ENCODE data around the gene PC. TPM values are rescaled to one million over a fixed set of nuclear protein-coding genes. Genes with fewer than 3 reads are reported as not detected.

PC gene
- total RNA-seq, 5 donors from 2014 or later (not counting 1 experiment from before 2014, with no cell fraction given): 6.2 to 10.0 (median 7.4) TPM

DNA sequence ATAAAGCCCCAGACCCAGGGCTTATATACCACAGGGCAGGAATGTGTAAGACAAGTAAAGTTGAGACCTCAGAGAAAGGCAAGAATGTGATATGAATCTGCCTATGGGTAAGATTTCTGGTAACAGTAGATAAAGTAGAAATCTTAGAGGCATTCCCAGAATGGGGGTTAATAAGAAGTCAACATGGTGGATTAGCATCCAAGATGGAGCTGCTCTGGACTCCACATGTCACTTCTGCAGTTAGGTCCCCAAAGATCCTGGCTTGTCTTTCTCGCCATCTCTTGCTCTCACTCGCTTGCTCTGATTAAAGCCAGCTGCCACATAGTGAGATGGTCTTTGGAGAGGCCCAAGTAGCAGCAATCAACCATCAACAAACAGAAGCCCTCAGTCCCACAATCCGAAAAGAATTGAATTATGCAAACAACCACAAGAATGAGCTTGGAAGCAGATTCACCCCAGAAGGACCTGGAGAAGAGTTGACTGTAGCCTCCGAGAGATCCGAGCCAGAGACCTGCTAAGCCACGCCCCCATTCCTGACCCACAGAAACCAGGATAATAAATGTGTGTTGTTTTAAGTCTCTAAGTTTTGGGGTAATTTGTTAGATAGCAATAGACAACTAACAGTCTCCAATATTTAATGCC, 11.5 kb upstream of the PC start:
- ATAC-seq (replicated peaks in 1 of 4): no peak
- H3K9me3 Mint-ChIP-seq: no peaks in the 10 kb centered on the region
- H3K27ac Mint-ChIP-seq: no peak overlapping the region
- no peak for DNase-seq
- CTCF ChIA-PET: no interaction called here
- peaks cover 0 to 13% of the 10 kb centered on the region in 2 experiments for H3K27me3 ChIP-seq (replicated peaks in 1 of 2; ENCODE audit: control insufficient read depth in 2 of 2, extremely low read depth in 1 of 2, insufficient read depth in 2 of 2, low read length in 1 of 2)
- no peaks in the 10 kb centered on the region for H3K36me3 Mint-ChIP-seq
- H3K27ac ChIP-seq (ENCODE audit: low read length): no peak overlapping the region
- H3K36me3 ChIP-seq (ENCODE audit: control insufficient read depth in 2 of 2, extremely low read depth in 1 of 2, insufficient read depth in 1 of 2, low read length in 1 of 2): no peaks in the 10 kb centered on the region
- H3K4me3 Mint-ChIP-seq: no peak overlapping the region
- H3K4me1 ChIP-seq (ENCODE audit: control insufficient read depth in 1 of 2, extremely low read depth in 1 of 2, insufficient read depth in 2 of 2, low read length in 2 of 2): no peaks in the 10 kb centered on the region
- no peak overlapping the region for H3K4me3 ChIP-seq (ENCODE audit: control insufficient read depth in 1 of 2, extremely low read depth in 1 of 2, low read length in 1 of 2)
- whole genome bisulfite sequencing (ENCODE audit: insufficient coverage): 100% methylated on average over 1 of the region's 6 CpGs
- H3K4me1 Mint-ChIP-seq: peaks cover 2 to 12% (median 5%) of the 10 kb centered on the region in 3 donors
- peaks cover 8 to 14% of the 10 kb centered on the region in 2 donors for H3K27me3 Mint-ChIP-seq
- POLR2A ChIA-PET: no interaction called here
- no peaks in the 10 kb centered on the region for H3K9me3 ChIP-seq

GRCh38 chr11:66967670-66968425, 9.7 kb upstream of the PC start:
- H3K27me3 Mint-ChIP-seq: peaks cover 8 to 14% of the 10 kb centered on the region in 2 donors
- ATAC-seq (replicated peaks in 1 of 4) (no peak), DNase-seq (no peak)
- no peak overlapping the region for H3K4me3 Mint-ChIP-seq
- ChIA-PET CTCF (no interaction called here), POLR2A (no interaction called here)
- H3K36me3 Mint-ChIP-seq: no peaks in the 10 kb centered on the region
- Histone ChIP-seq H3K36me3 (ENCODE audit: control insufficient read depth in 2 of 2, extremely low read depth in 1 of 2, insufficient read depth in 1 of 2, low read length in 1 of 2) (no peaks in the 10 kb centered on the region), H3K4me1 (ENCODE audit: control insufficient read depth in 1 of 2, extremely low read depth in 1 of 2, insufficient read depth in 2 of 2, low read length in 2 of 2) (no peaks in the 10 kb centered on the region), H3K27me3 (replicated peaks in 1 of 2; ENCODE audit: control insufficient read depth in 2 of 2, extremely low read depth in 1 of 2, insufficient read depth in 2 of 2, low read length in 1 of 2) (peaks cover 0 to 13% of the 10 kb centered on the region in 2 experiments), H3K9me3 (no peaks in the 10 kb centered on the region), H3K27ac (ENCODE audit: low read length) (no peak overlapping the region), H3K4me3 (ENCODE audit: control insufficient read depth in 1 of 2, extremely low read depth in 1 of 2, low read length in 1 of 2) (no peak overlapping the region)
- H3K27ac Mint-ChIP-seq: no peak overlapping the region
- peaks cover 2 to 12% (median 5%) of the 10 kb centered on the region in 3 donors for H3K4me1 Mint-ChIP-seq
- 98% methylated on average over 4 of the region's 5 CpGs for WGBS (ENCODE audit: insufficient coverage)
- no peaks in the 10 kb centered on the region for H3K9me3 Mint-ChIP-seq

- DNase-seq: no peak
- H3K4me1 Mint-ChIP-seq: peaks cover 2 to 12% (median 5%) of the 10 kb centered on the region in 3 donors
- no peak overlapping the region for H3K4me3 Mint-ChIP-seq
- H3K27me3 ChIP-seq (replicated peaks in 1 of 2; ENCODE audit: control insufficient read depth in 2 of 2, extremely low read depth in 1 of 2, insufficient read depth in 2 of 2, low read length in 1 of 2): peaks cover 0 to 12% of the 10 kb centered on the region in 2 experiments
- no peak overlapping the region for H3K27ac Mint-ChIP-seq
- no peaks in the 10 kb centered on the region for H3K4me1 ChIP-seq (ENCODE audit: control insufficient read depth in 1 of 2, extremely low read depth in 1 of 2, insufficient read depth in 2 of 2, low read length in 2 of 2)
- ChIA-PET CTCF (interaction anchor here (0.6 kb wide), 2 partner anchors 29 to 203 kb away, joined by 4 read pairs; no protein-coding TSS in a partner anchor), POLR2A (interaction anchor here in 1 of 2 donors (0.6 kb wide), 1 partner anchor 25 kb away, joined by 5 read pairs; no protein-coding TSS in a partner anchor)
- 63% methylated on average over 3 of the region's 5 CpGs for WGBS (ENCODE audit: insufficient coverage)
- H3K27me3 Mint-ChIP-seq: peaks cover 6 to 11% of the 10 kb centered on the region in 2 donors
- no peaks in the 10 kb centered on the region for H3K9me3 ChIP-seq
- H3K36me3 ChIP-seq (ENCODE audit: control insufficient read depth in 2 of 2, extremely low read depth in 1 of 2, insufficient read depth in 1 of 2, low read length in 1 of 2): no peaks in the 10 kb centered on the region
- no peak for ATAC-seq (replicated peaks in 1 of 4)
- no peak overlapping the region for H3K4me3 ChIP-seq (ENCODE audit: control insufficient read depth in 1 of 2, extremely low read depth in 1 of 2, low read length in 1 of 2)
- H3K27ac ChIP-seq (ENCODE audit: low read length): no peak overlapping the region
- H3K9me3 Mint-ChIP-seq: no peaks in the 10 kb centered on the region
- no peaks in the 10 kb centered on the region for H3K36me3 Mint-ChIP-seq
These were observed 8.2 kb upstream of the PC start for GRCh38 chr11:66966351-66966750.

DNA sequence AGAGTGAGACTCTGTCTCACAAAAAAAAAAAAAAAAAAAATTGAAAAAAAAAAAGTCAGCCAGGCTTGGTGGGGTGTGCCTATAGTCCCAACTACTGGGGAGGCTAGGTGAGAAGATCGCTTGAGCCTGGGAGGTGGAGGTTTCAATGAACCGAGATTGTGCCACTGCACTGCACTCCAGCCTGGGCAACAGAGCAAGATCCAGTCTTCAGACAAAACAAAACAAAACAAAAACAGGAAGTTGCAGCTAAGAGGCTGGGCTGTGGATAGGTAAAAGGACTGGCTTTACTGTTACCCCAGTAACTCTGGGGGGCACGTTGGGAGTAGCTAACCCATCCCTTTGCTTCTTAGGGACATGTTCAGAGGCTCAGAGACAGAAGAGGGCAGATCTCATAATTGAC, 6.3 kb upstream of the PC start:
- DNase-seq (no peak), ATAC-seq (replicated peaks in 1 of 4) (no peak)
- no peak overlapping the region for H3K4me3 ChIP-seq (ENCODE audit: control insufficient read depth in 1 of 2, extremely low read depth in 1 of 2, low read length in 1 of 2)
- Mint-ChIP-seq H3K27ac (no peak overlapping the region), H3K9me3 (no peaks in the 10 kb centered on the region), H3K4me3 (no peak overlapping the region), H3K4me1 (peaks cover 0 to 13% (median 2%) of the 10 kb centered on the region in 3 donors), H3K36me3 (no peaks in the 10 kb centered on the region), H3K27me3 (peaks cover 6 to 11% of the 10 kb centered on the region in 2 donors)
- no peak overlapping the region for H3K27ac ChIP-seq (ENCODE audit: low read length)
- ChIA-PET CTCF (no interaction called here), POLR2A (no interaction called here)
- no peaks in the 10 kb centered on the region for H3K9me3 ChIP-seq
- H3K36me3 ChIP-seq (ENCODE audit: control insufficient read depth in 2 of 2, extremely low read depth in 1 of 2, insufficient read depth in 1 of 2, low read length in 1 of 2): no peaks in the 10 kb centered on the region
- peaks cover 0 to 2% of the 10 kb centered on the region in 2 experiments for H3K4me1 ChIP-seq (ENCODE audit: control insufficient read depth in 1 of 2, extremely low read depth in 1 of 2, insufficient read depth in 2 of 2, low read length in 2 of 2)
- H3K27me3 ChIP-seq (replicated peaks in 1 of 2; ENCODE audit: control insufficient read depth in 2 of 2, extremely low read depth in 1 of 2, insufficient read depth in 2 of 2, low read length in 1 of 2): peaks cover 0 to 10% of the 10 kb centered on the region in 2 experiments
- WGBS (ENCODE audit: insufficient coverage): 40% methylated on average over 1 of the region's 3 CpGs

DNA sequence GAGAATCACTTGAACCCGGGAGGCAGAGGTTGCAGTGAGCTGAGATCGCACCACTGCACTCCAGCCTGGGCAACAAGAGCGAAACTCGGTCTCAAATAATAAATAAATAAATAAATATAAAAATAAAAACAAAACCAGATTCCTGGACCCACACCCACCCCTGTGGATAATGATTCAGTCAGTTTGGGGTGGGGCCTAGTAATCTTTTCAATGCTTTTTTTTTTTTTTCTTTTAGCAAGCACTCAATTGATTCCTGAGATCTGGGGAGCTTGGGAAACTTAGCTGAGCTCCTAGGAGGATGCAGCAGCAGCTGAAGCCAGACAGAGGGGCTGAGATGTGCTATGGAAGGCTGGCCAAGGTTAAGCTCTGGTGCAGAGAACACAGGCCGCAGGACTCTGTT, 4.6 kb upstream of the PC start:
- peaks cover 6 to 12% of the 10 kb centered on the region in 2 donors for H3K27me3 Mint-ChIP-seq

GRCh38 chr11:66962247-66962646, 4.1 kb upstream of the PC start:
- Mint-ChIP-seq H3K4me1 (peaks cover 12 to 21% (median 16%) of the 10 kb centered on the region in 3 donors), H3K36me3 (no peaks in the 10 kb centered on the region), H3K27me3 (peaks cover 6 to 11% of the 10 kb centered on the region in 2 donors), H3K4me3 (no peak overlapping the region), H3K27ac (no peak overlapping the region), H3K9me3 (no peaks in the 10 kb centered on the region)
- H3K4me1 ChIP-seq (ENCODE audit: control insufficient read depth in 1 of 2, extremely low read depth in 1 of 2, insufficient read depth in 2 of 2, low read length in 2 of 2): peaks cover 2 to 17% of the 10 kb centered on the region in 2 experiments
- peaks cover 0 to 10% of the 10 kb centered on the region in 2 experiments for H3K27me3 ChIP-seq (replicated peaks in 1 of 2; ENCODE audit: control insufficient read depth in 2 of 2, extremely low read depth in 1 of 2, insufficient read depth in 2 of 2, low read length in 1 of 2)
- ATAC-seq (replicated peaks in 1 of 4) (no peak), DNase-seq (no peak)
- WGBS (ENCODE audit: insufficient coverage): no CpG with 5 or more reads among the region's 2 CpGs
- CTCF ChIA-PET: no interaction called here
- no peaks in the 10 kb centered on the region for H3K36me3 ChIP-seq (ENCODE audit: control insufficient read depth in 2 of 2, extremely low read depth in 1 of 2, insufficient read depth in 1 of 2, low read length in 1 of 2)
- H3K4me3 ChIP-seq (ENCODE audit: control insufficient read depth in 1 of 2, extremely low read depth in 1 of 2, low read length in 1 of 2): no peak overlapping the region
- H3K9me3 ChIP-seq: no peaks in the 10 kb centered on the region
- no peak overlapping the region for H3K27ac ChIP-seq (ENCODE audit: low read length)
- POLR2A ChIA-PET: no interaction called here

More for the DNA sequence above, 4.6 kb upstream of the PC start:
- H3K27ac Mint-ChIP-seq: no peak overlapping the region
- ChIA-PET CTCF (interaction anchor here in 1 of 2 donors (0.6 kb wide), 1 partner anchor 41 kb away, joined by 6 read pairs; no protein-coding TSS in a partner anchor), POLR2A (no interaction called here)
- H3K36me3 Mint-ChIP-seq: no peaks in the 10 kb centered on the region
- no peaks in the 10 kb centered on the region for H3K9me3 Mint-ChIP-seq
- Histone ChIP-seq H3K4me1 (ENCODE audit: control insufficient read depth in 1 of 2, extremely low read depth in 1 of 2, insufficient read depth in 2 of 2, low read length in 2 of 2) (peaks cover 2 to 11% of the 10 kb centered on the region in 2 experiments), H3K36me3 (ENCODE audit: control insufficient read depth in 2 of 2, extremely low read depth in 1 of 2, insufficient read depth in 1 of 2, low read length in 1 of 2) (no peaks in the 10 kb centered on the region), H3K27ac (ENCODE audit: low read length) (no peak overlapping the region), H3K4me3 (ENCODE audit: control insufficient read depth in 1 of 2, extremely low read depth in 1 of 2, low read length in 1 of 2) (no peak overlapping the region), H3K27me3 (replicated peaks in 1 of 2; ENCODE audit: control insufficient read depth in 2 of 2, extremely low read depth in 1 of 2, insufficient read depth in 2 of 2, low read length in 1 of 2) (peaks cover 0 to 10% of the 10 kb centered on the region in 2 experiments), H3K9me3 (no peaks in the 10 kb centered on the region)
- no CpG with 5 or more reads among the region's 5 CpGs for WGBS (ENCODE audit: insufficient coverage)
- ATAC-seq (replicated peaks in 1 of 4) (no peak), DNase-seq (no peak)
- peaks cover 9 to 17% (median 12%) of the 10 kb centered on the region in 3 donors for H3K4me1 Mint-ChIP-seq
- no peak overlapping the region for H3K4me3 Mint-ChIP-seq
